GM19452 (cell line): Measurements from ENCODE around the gene GPR39.

Experiments used
- ATAC-seq: cut with Tn5 transposase; IDR thresholded peaks from one replicate; pipeline ENCODE4 v1.9.1; 2021; ENCODE audit not compliant: unreplicated experiment

GPR39 gene

DNA sequence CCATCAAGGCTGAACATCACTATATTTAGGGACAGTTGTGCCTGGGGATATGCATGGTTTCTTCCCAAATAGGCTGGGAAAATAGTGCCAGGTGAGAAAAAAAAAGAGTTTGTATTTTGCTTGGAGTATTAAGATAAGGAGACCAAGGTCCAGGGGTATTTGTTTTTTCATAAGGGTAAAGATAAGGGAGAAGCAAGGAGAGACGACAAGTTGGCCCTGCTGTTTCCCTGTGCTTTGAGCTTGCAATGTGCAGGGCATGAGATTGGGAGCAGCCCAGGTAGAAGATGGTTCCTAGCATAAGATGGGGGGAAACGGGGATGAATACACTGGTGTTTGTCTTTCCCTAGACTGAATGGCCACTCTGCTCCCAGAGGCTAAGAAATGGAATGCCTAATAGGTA lies 8.8 kb upstream of the GPR39 start:
- ATAC-seq: no peak

DNA sequence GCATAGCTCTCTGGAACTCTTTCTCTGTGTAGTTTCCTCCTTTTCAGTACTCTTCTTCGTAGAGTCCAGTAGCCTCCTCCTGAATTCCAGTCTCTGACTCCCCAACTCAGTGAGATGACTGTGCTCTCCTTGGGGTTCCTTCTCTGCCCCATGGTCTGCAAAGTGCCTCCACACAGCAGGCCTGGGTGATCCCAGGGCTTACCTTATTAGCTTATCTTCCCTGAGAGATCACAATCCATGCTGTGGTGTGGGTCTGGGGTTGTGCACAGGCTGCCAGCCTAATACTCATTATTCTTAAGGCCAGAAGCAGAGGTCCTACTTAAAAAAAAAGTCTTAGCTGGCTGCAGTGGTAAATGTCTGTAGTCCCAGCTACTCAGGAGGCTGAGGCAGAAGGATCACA lies 4.6 kb upstream of the GPR39 start:
- no peak for ATAC-seq

DNA sequence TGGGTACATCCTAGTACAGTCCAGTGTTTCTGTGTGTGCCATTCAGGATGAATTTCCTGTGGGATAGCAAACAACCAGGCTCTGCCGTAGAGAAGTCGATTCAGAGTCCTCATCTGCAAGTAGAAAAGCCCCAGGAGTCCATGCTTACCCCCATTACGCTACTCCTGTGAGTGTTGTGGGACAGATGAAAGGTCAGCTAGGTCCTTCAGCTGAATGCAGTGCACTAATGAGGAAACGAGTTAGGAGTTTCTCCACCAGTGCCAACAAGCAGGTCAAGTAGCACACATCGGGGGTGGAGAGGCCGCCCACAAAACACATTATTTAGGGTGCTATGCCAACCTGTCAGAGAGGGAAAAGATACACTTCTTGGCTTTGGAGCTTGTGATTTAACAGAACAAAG lies 2.5 kb upstream of the GPR39 start:
- ATAC-seq: no peak

DNA sequence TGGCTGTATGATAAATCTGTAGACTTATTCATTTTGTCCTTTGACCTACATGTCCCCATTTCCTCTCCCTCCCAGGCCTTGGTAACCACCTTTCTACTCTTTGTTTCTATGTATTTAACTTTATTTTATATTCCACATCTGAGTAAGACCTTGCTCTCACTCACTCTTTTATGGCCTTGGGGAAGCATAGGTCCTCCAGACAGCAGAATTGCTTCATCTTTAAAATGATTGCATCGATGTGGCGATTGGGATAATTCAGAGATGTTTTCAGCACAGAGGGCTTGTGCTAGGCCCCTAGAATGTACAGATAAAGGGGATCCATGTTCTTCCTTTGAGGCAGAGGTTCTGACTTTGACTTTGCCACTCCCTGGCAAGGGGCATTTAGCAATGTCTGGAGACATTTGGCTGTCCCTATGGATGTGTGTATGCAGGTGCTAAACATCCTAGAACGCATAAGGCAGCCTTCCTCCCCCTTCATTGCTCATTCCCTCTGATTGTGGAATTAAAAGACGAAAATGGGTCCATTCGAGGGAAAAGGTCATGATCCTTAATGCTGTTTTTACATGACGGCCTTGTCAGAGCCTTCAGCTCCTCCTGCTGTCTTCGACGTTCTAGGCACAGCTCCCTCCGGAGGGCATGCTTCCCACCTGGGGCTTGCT lies 1.2 kb upstream of the GPR39 start:
- ATAC-seq: no peak

DNA sequence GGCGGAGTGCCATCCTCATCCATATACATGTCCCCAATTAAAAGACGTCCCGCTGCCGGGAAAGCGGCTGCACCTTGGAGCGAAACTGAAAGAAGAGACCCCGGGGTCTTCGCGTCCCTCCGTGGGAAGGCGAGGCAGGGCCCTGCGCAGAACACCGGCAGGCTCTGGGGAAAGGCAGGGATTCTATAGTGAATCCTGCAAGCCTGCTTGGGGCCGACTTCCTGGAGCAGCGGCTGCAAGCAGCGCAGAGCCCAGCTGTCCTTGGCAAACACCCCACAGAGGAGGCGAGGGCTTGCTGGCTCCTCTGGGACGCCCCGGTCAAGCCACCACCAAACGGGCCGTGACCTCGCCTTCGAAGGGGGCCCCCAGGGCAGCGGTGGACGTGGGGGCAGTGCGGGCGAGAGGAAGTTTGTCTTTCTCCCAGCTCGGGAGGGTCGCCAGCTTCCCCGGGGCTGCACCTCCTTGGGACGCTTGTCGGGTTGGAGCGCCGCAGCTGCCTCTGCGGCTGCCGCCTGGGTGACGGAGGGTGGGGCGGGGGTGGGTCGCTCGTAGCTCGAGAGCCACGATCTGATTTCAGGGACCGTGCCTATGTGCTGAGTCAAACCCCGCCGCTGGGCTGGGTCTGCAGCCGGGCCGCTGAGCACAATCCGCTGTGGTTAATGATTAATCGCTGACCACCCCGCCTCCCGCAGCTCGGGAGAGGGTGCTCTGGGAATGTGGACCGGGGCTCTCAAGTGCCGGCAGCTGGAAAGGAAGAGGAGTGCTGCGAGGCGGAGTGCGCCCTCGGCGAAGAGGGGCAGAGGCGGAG lies 486 bp upstream of the GPR39 start:
- no peak for ATAC-seq

DNA sequence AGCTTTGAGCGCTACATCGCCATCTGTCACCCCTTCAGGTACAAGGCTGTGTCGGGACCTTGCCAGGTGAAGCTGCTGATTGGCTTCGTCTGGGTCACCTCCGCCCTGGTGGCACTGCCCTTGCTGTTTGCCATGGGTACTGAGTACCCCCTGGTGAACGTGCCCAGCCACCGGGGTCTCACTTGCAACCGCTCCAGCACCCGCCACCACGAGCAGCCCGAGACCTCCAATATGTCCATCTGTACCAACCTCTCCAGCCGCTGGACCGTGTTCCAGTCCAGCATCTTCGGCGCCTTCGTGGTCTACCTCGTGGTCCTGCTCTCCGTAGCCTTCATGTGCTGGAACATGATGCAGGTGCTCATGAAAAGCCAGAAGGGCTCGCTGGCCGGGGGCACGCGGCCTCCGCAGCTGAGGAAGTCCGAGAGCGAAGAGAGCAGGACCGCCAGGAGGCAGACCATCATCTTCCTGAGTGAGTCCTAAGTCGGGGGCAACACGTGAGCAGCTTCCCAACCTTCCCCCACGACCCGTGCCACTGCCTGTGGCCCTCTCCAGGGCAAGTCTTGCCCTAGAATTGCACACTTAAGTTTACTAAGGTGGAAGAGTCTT lies 928 bp downstream of the GPR39 start:
- no peak for ATAC-seq

DNA sequence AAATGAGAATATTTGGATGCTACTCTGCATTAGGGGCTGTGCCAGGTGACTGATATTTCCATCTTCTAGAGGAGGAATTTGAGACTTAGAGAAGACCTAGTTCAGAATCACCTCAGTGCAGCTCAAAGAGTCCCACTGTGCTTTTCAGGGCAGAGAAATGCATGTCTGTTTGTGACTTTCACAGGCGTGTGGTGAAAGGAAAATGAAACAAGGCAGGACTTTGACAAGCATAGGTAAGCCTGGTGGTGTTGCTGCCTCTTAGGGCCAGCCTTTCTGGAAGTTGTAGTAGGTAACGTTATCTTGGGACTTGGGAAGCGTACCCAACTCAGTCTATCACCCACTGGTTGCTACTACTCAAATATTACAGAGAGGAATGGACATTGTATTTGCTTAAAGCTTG lies 2.6 kb downstream of the GPR39 start:
- no peak for ATAC-seq

DNA sequence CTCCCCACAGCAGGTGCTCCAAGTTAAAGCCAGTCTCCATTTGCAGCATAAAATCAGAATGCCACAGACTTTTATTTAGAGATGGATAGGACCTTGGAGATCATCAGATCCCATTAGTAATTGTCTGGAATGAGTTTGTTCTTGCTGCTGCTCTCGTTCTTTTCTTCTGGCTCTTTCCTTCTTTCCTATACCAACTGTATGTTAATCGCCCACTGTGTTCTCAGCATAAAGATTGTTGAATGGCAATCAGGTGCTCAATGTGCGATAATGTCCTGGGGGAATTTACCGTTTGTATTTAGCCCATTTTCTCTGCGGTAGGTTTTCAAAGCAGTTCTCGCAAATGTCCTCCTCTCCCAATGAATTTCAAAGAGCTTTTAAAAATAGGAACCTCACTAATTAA lies 3.3 kb downstream of the GPR39 start:
- no peak for ATAC-seq

DNA sequence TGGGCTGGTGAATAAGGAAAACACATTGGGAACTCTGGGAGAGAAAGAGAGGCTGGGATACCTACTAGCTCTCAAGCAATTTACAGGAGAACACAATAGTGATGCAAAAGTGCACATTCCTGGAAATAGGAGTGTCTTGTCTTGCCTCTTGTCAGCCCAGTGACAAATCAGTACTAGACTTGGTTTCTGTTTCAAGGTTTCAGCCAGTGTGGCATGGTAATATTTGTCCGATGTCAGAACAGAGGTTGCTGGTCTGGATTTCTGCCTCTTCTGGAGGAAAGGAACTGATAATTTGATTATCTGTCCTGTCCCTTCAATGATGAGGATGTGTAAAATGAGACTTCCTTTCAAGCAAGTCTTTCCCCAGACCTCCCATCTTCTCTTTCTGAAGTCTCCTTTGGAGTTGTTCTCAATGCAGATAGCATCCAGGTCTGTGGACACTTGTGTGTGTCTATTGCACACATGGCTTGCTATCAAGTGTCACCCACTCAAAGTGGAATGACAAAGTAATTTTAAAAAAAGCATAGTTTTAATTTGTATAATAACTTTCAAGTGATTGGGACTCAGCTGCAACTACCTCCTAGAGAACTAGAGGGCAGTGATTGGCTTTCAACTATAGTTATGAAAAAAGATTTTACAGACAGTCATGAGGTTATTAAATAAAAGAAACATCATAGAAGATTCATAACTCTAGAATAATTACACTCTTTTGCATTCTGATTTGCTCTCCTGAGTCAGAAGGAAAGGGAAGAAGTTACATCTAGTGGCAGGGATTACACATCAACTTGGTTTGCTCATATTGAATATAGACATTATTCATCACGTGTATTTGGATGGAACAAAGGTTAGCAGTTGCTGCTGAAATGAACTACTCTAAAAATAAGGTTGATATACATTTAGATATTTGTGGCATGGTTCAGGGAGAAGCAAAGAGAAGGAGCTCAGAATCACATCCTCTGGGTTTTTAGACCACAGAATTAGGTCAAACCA lies 4.5 kb downstream of the GPR39 start:
- ATAC-seq: no peak

DNA sequence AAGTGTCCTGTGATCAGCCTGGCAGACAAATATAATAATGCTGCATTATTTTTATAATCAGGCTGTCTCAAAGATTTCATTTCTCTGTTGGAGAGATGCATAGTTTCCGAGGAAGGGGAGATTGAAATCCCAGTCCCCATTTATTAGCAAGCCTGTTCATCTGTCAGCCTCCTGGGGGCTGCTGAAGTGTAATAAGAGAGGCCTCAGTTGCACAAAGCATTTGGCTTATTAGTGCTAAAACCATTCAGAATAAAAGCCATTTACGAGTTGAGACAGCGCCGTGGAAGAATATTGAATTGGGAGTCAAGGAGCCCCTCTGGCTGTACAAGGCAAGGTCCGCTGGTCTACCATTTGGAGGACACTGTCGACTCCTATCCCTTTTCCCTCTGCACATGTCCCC lies 6.1 kb downstream of the GPR39 start:
- ATAC-seq: no peak

DNA sequence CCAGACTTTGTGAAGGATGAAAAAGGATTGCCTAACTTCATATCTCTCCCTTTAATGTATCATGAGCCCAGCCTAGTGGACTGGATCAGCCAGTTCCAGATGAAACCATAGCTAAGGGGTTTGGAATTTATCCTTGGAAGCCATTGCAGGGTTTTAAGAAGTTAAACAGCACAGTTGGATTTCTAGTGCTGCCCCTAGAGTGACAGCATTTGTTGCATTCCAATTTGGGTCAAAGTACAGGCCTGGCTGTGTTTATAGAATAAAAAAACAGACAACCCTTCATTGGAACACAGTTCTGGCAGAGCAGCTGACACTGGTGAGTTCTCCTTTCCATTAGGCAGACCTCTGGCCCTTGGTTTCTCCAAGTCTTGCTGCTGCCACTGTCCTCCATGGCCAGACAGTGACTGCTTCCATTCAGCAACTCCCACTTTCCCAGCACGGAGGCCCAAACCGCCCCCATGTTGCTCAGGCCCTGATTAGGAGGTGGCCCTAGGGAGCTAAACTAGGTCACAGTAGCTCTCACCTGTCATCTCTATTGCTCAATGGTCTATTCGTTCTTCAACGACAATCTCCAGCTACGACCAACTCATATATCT lies 8.0 kb downstream of the GPR39 start:
- no peak for ATAC-seq

DNA sequence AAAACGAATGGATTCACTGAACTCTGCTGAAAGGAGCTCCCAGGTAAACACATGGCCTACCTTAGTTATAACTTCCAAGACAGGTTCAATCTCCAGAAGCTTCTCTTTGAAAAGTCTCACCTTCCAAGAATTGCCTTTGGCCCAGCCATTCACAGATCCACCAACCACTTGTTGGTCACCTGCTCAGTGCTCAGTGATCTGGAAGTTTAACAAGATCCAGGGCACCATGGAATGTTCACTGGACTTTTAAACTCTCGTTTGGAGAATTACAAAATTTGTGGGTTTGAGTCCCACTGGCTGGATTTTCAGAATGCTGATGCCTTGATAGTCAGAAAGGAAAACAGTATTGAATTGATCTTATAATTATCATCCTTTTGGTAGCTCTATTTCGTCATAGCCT lies 9.4 kb downstream of the GPR39 start:
- ATAC-seq: no peak

DNA sequence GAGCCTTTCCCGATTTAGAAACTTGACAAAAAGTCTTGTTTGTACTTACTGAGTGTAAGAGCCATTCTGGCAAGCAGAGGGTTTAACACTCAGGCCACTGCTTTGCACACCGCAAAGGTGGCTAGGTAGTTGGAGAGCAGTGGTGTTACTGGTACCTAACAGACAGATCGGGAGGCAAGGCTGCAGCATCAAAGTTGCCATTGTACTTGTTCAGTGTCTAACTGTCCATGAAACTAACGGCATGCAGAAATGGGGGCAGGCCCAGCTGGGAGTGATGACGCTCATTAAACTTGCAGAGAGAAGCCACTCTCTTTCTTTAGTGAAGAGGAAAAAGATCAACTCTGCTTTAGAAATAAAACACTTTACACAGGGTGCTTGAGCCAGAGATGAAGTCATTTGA lies 10.1 kb downstream of the GPR39 start:
- no peak for ATAC-seq

DNA sequence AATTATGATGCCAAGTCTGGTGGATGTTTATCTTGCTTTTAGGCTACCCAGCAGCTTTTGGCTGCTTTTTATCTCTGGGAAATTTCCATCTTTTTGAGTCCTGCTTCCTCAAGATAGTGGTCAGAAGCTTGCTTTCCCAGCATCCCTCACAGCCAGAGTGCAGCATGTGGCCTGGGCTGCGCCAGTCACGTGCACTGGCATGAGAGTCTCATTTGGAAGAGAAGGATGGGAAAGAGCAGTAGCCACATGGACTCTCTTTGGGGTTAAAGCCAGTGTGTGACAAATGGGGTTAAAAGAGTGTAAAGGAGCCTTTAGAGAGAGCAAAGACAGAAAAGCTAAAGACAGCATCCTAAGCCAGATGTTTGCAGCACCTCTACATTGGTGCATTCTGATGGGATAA lies 12.7 kb downstream of the GPR39 start:
- ATAC-seq: no peak

DNA sequence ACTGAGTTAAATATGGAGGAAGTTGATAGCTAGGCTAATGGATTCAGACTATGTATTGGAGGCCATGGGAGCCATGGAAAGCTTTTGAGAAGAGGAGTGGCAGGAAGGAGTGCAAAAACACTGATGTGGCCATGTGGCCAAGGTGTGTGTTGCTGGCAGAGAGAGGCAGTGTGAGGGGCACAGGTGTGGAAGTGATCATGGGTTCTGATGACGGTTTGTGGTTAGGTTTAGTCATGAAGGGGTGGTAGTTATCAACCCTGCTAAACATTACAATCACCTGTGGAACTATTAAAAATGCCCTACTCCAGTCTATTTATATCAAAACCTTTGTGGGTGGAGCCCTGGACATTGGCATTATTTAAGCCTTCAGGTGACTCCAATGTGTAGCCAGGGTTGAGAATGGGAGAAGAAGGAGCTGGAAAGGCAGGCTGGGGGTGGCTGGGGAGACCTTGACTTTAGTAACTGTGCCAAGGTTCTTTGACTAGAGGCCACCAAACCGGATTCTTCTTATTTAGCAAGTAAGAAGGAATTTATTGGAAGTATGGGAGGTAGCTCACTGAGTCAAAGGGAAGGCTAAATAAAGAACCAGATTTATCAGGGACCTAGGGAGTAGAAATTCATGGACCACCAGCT lies 13.5 kb downstream of the GPR39 start:
- ATAC-seq: no peak

DNA sequence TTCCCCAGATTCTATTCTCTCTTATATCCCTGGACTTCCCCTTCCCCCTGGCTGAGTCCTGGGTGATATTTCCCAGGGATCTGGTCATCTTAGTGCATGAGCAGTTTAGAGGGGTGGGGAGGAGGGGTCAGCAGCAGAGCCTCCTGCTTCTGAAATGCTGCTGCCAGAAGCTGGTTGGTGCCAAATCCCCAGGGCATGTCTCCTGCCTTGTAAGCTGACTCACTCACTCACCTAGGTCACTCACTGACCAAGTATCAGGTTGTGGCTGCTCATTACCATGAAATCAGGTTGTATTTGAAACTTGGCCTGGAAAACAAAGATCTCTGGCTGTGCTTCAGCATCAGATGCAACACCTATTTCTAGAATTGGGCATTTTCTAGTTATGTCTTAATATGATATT lies 14.3 kb downstream of the GPR39 start:
- no peak for ATAC-seq

DNA sequence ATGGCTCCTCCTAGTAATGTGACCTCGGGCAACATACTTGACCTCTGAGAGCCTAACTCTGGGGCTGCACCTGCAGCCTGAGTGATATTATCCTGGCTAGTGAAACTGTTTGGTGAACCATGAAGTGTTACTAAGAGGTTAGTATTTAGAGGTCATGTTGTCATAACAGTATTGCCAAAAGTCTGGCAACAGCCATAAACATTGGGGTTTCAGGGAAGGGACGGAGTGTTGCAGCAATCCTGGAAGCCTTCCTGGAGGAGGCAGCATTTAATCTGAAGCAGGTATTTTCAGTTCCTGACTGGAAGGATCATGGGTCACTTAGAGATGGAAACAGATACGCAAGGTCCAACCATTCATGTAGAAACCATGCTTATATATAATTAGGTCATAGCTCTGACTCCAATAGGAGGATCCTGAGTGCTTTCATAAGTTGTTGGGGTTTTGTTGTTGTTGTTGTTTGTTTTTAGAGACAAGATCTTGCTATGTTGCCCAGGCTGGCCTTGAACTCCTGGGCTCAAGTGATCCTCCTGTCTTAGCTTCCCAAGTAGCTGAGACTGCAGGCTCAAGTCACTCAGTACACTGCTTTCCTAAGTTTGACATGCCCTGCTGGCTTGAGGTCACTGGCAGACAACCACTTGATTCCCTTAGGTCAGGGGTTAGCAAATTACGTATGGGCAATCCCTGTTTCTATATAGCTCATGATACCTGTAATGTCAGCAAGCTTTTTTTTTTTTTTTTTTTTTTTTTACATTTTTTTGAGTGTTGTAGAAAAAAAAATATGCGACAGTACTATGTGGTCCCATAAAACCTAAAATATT lies 21.5 kb downstream of the GPR39 start:
- ATAC-seq: no peak

DNA sequence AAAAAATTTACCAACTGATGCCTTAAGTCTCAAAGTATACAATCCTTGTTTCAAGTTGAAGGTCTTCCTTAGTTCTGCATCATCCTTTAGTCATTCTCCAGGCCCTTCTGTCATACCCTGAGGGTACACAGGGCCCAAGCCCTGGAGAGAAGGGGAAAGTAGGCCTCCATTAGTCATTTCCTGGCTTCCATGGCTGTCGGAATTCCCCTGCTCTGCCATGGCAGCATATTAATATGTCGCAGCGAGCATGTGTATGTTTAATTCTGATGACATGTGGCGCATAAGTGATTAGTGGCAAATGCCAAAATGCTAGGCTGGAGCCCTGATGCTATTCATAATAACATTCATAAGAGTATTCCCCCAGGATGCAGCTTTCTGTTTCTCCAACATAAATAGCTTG lies 22.1 kb downstream of the GPR39 start:
- ATAC-seq: no peak

DNA sequence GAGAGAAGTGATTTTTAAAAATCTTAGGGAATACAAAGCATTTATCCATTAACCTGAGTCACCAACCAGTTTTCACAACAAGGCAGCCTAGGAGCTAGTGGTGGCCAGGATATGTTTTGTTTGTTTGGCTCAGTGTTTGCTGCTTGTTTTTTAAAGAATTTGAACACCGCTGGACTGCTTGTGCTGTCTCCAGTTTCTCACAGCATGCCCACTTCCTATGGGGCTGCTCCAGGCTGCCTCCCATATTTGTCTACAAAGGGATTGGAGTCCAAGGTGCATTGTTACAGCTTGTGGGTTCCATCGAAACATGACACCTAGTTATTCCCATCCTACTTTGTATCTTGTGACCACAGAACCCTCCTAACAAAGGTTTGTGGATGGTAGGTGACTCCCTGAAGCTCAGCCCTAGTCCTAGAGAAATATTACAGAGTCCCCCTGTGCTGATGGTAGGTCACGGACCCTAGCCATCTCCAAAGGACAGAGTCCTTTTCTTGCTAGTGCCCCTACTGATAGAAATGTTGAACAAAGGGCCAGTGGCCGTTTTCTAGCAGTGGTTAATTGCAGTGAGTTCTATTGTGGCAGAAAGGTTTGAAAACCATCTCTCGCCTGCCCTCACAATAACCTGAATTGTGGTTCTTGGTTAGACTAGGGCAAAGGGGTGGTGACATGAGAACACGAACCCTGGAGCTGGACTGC lies 23.2 kb downstream of the GPR39 start:
- no peak for ATAC-seq
